NCI-H446 (cell line): ENCODE data around the gene PCBP1.
"Not testable (repeated sequence)": the region's sequence is repeated elsewhere in the genome, so short reads cannot be mapped to it uniquely, and the experiment has no call there.

ENCODE experiments used
- DNase-seq, 2 experiments: peaks; one replicate each; lab custom pipeline; 2025; lab: John Stamatoyannopoulos, UW

Gene PCBP1

GRCh38 chr2:70081221-70081620 lies 6.1 kb upstream of the PCBP1 start:
- no peak for DNase-seq

- no peak for DNase-seq
These were observed 3.7 kb upstream of the PCBP1 start for GRCh38 chr2:70083344-70084156.

GRCh38 chr2:70084973-70085710 lies 2.1 kb upstream of the PCBP1 start:
- DNase-seq: no peak

- DNase-seq: no peak
These were observed 1.5 kb upstream of the PCBP1 start for GRCh38 chr2:70085711-70086277.

- DNase-seq: peak; percentile 49 to 78
These were observed 919 bp upstream of the PCBP1 start for GRCh38 chr2:70086278-70086837.

- peak; percentile 53 to 73 for DNase-seq
These were observed 673 bp downstream of the PCBP1 start for GRCh38 chr2:70087702-70088597.

- DNase-seq: peak in 1 of 2 experiments; percentile 66
These were observed 1.4 kb downstream of the PCBP1 start for GRCh38 chr2:70088598-70089219.

- peak in 1 of 2 experiments; percentile 28 for DNase-seq
These were observed 2.1 kb downstream of the PCBP1 start for GRCh38 chr2:70089220-70089982.

GRCh38 chr2:70089983-70090525 lies 2.8 kb downstream of the PCBP1 start:
- no peak for DNase-seq

- no peak for DNase-seq
These were observed 3.5 kb downstream of the PCBP1 start for GRCh38 chr2:70090706-70091334.

- no peak for DNase-seq
These were observed 4.1 kb downstream of the PCBP1 start for GRCh38 chr2:70091364-70091763.

GRCh38 chr2:70091816-70092215 lies 4.5 kb downstream of the PCBP1 start:
- DNase-seq: no peak

- not testable (repeated sequence) for DNase-seq
These were observed 5.4 kb downstream of the PCBP1 start for GRCh38 chr2:70092576-70093243.

GRCh38 chr2:70094171-70094977 lies 7.1 kb downstream of the PCBP1 start:
- no peak for DNase-seq

- DNase-seq: peak in 1 of 2 experiments; percentile 26
These were observed 7.9 kb downstream of the PCBP1 start for GRCh38 chr2:70094978-70095719.

GRCh38 chr2:70095720-70096670 lies 8.7 kb downstream of the PCBP1 start:
- DNase-seq: no peak
